GM12892 (cell line): ENCODE measurements around the gene SLC41A3.

Experiments
- POLR2A ChIP-seq: IDR thresholded peaks from 2 replicates; pipeline ENCODE4 v1.6.1; 2011; ENCODE audit warnings: low read depth, low read length, control low read depth
- POLR2AphosphoS5 ChIP-seq: IDR thresholded peaks from 2 replicates; pipeline ENCODE4 v1.6.1; 2011; ENCODE audit warnings: low read depth, low read length, control low read depth
- TAF1 ChIP-seq: IDR thresholded peaks from 2 replicates; pipeline ENCODE4 v1.6.1; 2011; ENCODE audit warnings: low read depth, mild to moderate bottlenecking, control low read depth, low read length, borderline replicate concordance

GRCh38 chr3:125990253-125990970 is 93.5 kb downstream of the SLC41A3 start:
- peak; percentile 75 for TF ChIP-seq POLR2A
- TF ChIP-seq POLR2AphosphoS5 = 0 out of 2 replicates have a peak, but pooled peaks have one; percentile 47
- TF ChIP-seq TAF1 = peak; percentile 74
